ENCODE results near the gene C1orf226.
"Not testable (repeated sequence)": the region's sequence is repeated elsewhere in the genome, so short reads cannot be mapped to it uniquely, and the experiment has no call there.

The C1orf226 gene

GRCh38 chr1:162381383-162381782, at the start of gene C1orf226:
Gene C1orf226 (plus strand): TSS chr1:162381728. CDS start chr1:162381902, 174 bp downstream.
- DNase-seq, result no peak

- no peak for DNase-seq
These were observed 47.5 kb upstream of the C1orf226 start for GRCh38 chr1:162333991-162334390.

- no peak for DNase-seq
These were observed 46.4 kb upstream of the C1orf226 start for GRCh38 chr1:162335126-162335525.

- DNase-seq, result no peak
These were observed 44.8 kb upstream of the C1orf226 start for GRCh38 chr1:162336621-162337285.

GRCh38 chr1:162342452-162342983, 39.0 kb upstream of the C1orf226 start:
- no peak for DNase-seq

- no peak for DNase-seq
These were observed 38.1 kb upstream of the C1orf226 start for GRCh38 chr1:162343470-162343869.

GRCh38 chr1:162347281-162347680, 34.2 kb upstream of the C1orf226 start:
- DNase-seq, result no peak

GRCh38 chr1:162349635-162350330, 31.7 kb upstream of the C1orf226 start:
- DNase-seq, result no peak

- DNase-seq, result no peak
These were observed 30.2 kb upstream of the C1orf226 start for GRCh38 chr1:162351246-162351842.

GRCh38 chr1:162351874-162352273, 29.7 kb upstream of the C1orf226 start:
- not testable (repeated sequence) for DNase-seq

GRCh38 chr1:162353078-162353477, 28.4 kb upstream of the C1orf226 start:
- DNase-seq, result no peak

GRCh38 chr1:162353702-162354101, 27.8 kb upstream of the C1orf226 start:
- no peak for DNase-seq

- peak; percentile 33 for DNase-seq
These were observed 23.8 kb upstream of the C1orf226 start for GRCh38 chr1:162357681-162358266.

GRCh38 chr1:162358928-162359327, 22.6 kb upstream of the C1orf226 start:
- no peak for DNase-seq

GRCh38 chr1:162359523-162360236, 21.8 kb upstream of the C1orf226 start:
- no peak for DNase-seq

- DNase-seq, result no peak
These were observed 21.2 kb upstream of the C1orf226 start for GRCh38 chr1:162360237-162360873.

- DNase-seq, result no peak
These were observed 20.7 kb upstream of the C1orf226 start for GRCh38 chr1:162360874-162361260.

GRCh38 chr1:162361349-162361748, 20.2 kb upstream of the C1orf226 start:
- DNase-seq, result no peak

GRCh38 chr1:162363823-162364222, 17.7 kb upstream of the C1orf226 start:
- DNase-seq, result no peak

GRCh38 chr1:162364498-162364897, 17.0 kb upstream of the C1orf226 start:
- DNase-seq, result no peak

GRCh38 chr1:162365284-162366020, 16.1 kb upstream of the C1orf226 start:
- DNase-seq, result no peak

GRCh38 chr1:162366149-162366548, 15.4 kb upstream of the C1orf226 start:
- no peak for DNase-seq
